GM19324 (cell line): ENCODE results near the gene PTMA.
"Not testable (repeated sequence)": the region's sequence is repeated elsewhere in the genome, so short reads cannot be mapped to it uniquely, and the experiment has no call there.

Source experiments
- ATAC-seq: cut with Tn5 transposase; IDR thresholded peaks from one replicate; pipeline ENCODE4 v1.9.1; 2021; ENCODE audit warnings: mild to moderate bottlenecking, moderate library complexity; ENCODE audit not compliant: unreplicated experiment, low FRiP score

Gene PTMA

GRCh38 chr2:231749016-231749415 is 40.7 kb downstream of the PTMA start:
- ATAC-seq = not testable (repeated sequence)

- ATAC-seq = no peak
These were observed 42.9 kb downstream of the PTMA start for GRCh38 chr2:231751042-231751815.

- ATAC-seq = no peak
These were observed 43.7 kb downstream of the PTMA start for GRCh38 chr2:231752061-231752460.

- ATAC-seq = no peak
These were observed 53.4 kb downstream of the PTMA start for GRCh38 chr2:231761735-231762134.
